ENCODE measurements around the gene ATXN1.

Gene ATXN1

DNA sequence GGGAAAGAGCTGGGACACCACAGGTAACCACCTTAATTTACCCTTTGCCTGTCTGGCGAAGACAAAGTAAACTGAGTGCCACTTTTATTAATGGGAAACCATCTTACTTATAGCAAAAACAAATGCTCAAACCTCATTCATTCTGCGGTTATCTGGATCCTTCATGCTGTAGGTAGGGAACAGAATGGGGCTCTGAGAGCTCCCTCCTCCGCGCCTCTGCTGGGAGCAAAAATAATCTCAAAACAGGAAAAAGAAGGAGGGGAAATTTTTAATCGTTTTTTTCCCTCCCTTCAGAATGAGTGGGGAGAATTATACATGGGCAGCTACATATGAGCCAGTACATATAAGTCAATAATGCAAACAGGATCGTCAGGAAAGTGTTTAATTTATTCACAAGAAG lies 345.6 kb downstream of the ATXN1 start:
- Histone ChIP-seq H3K27me3 (ENCODE audit: insufficient read depth, low read length, poor library complexity, severe bottlenecking) (no peaks in the 10 kb centered on the region), H2AFZ (ENCODE audit: low read length) (no peak overlapping the region), H3K4me1 (ENCODE audit: insufficient read depth, low read length, poor library complexity, severe bottlenecking) (peaks cover 13% of the 10 kb centered on the region), H4K20me1 (ENCODE audit: insufficient read depth, low read length, poor library complexity, severe bottlenecking) (no peaks in the 10 kb centered on the region), H3K4me2 (ENCODE audit: low read depth, low read length, poor library complexity, severe bottlenecking) (no peak overlapping the region), H3K9me2 (replicated peaks; ENCODE audit: low read depth, low read length) (no peaks in the 10 kb centered on the region), H3F3A (ENCODE audit: low read depth) (no peaks in the 10 kb centered on the region), H3K9me3 (ENCODE audit: insufficient read depth, low read depth, low read length) (no peaks in the 10 kb centered on the region), H3K36me3 (ENCODE audit: insufficient read depth, low read length) (no peaks in the 10 kb centered on the region), H3K9ac (ENCODE audit: low read depth, low read length, poor library complexity, severe bottlenecking) (no peak overlapping the region), H3K4me3 (ENCODE audit: low read length, poor library complexity, severe bottlenecking) (no peak overlapping the region), H3K79me2 (ENCODE audit: insufficient read depth, low read length) (no peaks in the 10 kb centered on the region)
- TF ChIP-seq CTCF (conservative IDR thresholded peaks at IDR 0.05; ENCODE audit: low read length) (no peak), EZH2phosphoT487 (IDR thresholded peaks at IDR 0.05; ENCODE audit: borderline replicate concordance) (no peak)

- H3K4me2 ChIP-seq (ENCODE audit: low read depth, low read length, poor library complexity, severe bottlenecking): no peak overlapping the region
These were observed 347.1 kb downstream of the ATXN1 start for GRCh38 chr6:16414205-16414604.

GRCh38 chr6:16413399-16413798 lies 347.9 kb downstream of the ATXN1 start:
- H2AFZ ChIP-seq (ENCODE audit: low read length): no peak overlapping the region
- no peaks in the 10 kb centered on the region for H3K9me2 ChIP-seq (replicated peaks; ENCODE audit: low read depth, low read length)
- H3K9me3 ChIP-seq (ENCODE audit: insufficient read depth, low read depth, low read length): no peaks in the 10 kb centered on the region
- H3K36me3 ChIP-seq (ENCODE audit: insufficient read depth, low read length): no peaks in the 10 kb centered on the region
- H3K27me3 ChIP-seq (ENCODE audit: insufficient read depth, low read length, poor library complexity, severe bottlenecking): no peaks in the 10 kb centered on the region
- H3K4me3 ChIP-seq (ENCODE audit: low read length, poor library complexity, severe bottlenecking): no peak overlapping the region
- no peak for TF ChIP-seq EZH2phosphoT487 (IDR thresholded peaks at IDR 0.05; ENCODE audit: borderline replicate concordance)
- no peak for TF ChIP-seq CTCF (conservative IDR thresholded peaks at IDR 0.05; ENCODE audit: low read length)
- H4K20me1 ChIP-seq (ENCODE audit: insufficient read depth, low read length, poor library complexity, severe bottlenecking): no peaks in the 10 kb centered on the region
- no peaks in the 10 kb centered on the region for H3F3A ChIP-seq (ENCODE audit: low read depth)
- no peaks in the 10 kb centered on the region for H3K79me2 ChIP-seq (ENCODE audit: insufficient read depth, low read length)
- H3K4me1 ChIP-seq (ENCODE audit: insufficient read depth, low read length, poor library complexity, severe bottlenecking): no peaks in the 10 kb centered on the region
- no peak overlapping the region for H3K9ac ChIP-seq (ENCODE audit: low read depth, low read length, poor library complexity, severe bottlenecking)
- H3K4me2 ChIP-seq (ENCODE audit: low read depth, low read length, poor library complexity, severe bottlenecking): no peak overlapping the region

More at GRCh38 chr6:16414205-16414604, 347.1 kb downstream of the ATXN1 start:
- no peaks in the 10 kb centered on the region for H3F3A ChIP-seq (ENCODE audit: low read depth)
- no peak overlapping the region for H2AFZ ChIP-seq (ENCODE audit: low read length)
- H3K9me2 ChIP-seq (replicated peaks; ENCODE audit: low read depth, low read length): no peaks in the 10 kb centered on the region
- no peak overlapping the region for H3K4me3 ChIP-seq (ENCODE audit: low read length, poor library complexity, severe bottlenecking)
- H3K36me3 ChIP-seq (ENCODE audit: insufficient read depth, low read length): no peaks in the 10 kb centered on the region
- no peak overlapping the region for H3K9ac ChIP-seq (ENCODE audit: low read depth, low read length, poor library complexity, severe bottlenecking)
- H3K79me2 ChIP-seq (ENCODE audit: insufficient read depth, low read length): no peaks in the 10 kb centered on the region
- TF ChIP-seq CTCF (conservative IDR thresholded peaks at IDR 0.05; ENCODE audit: low read length) (no peak), EZH2phosphoT487 (IDR thresholded peaks at IDR 0.05; ENCODE audit: borderline replicate concordance) (no peak)
- no peaks in the 10 kb centered on the region for H3K4me1 ChIP-seq (ENCODE audit: insufficient read depth, low read length, poor library complexity, severe bottlenecking)
- H4K20me1 ChIP-seq (ENCODE audit: insufficient read depth, low read length, poor library complexity, severe bottlenecking): no peaks in the 10 kb centered on the region
- no peaks in the 10 kb centered on the region for H3K9me3 ChIP-seq (ENCODE audit: insufficient read depth, low read depth, low read length)
- H3K27me3 ChIP-seq (ENCODE audit: insufficient read depth, low read length, poor library complexity, severe bottlenecking): no peaks in the 10 kb centered on the region

Measured in Loucy (cell line).